HepG2 (cell line): Measurements from ENCODE around the gene TMEM270. TPM values are rescaled to one million over a fixed set of nuclear protein-coding genes. Genes with fewer than 3 reads are reported as not detected.

Experiments
- ATAC-seq: fragments of 200-7000 bp; cut with Tn5 transposase; 3 replicates; pipeline ENCODE4 v1.9.1; 2020; ENCODE audit warnings: mild to moderate bottlenecking, moderate library complexity
- BruUV-seq: library from RNA; stranded (reverse); fragments of 400-500 nt; replicated peaks from 2 replicates; lab custom pipeline; 2021; lab: Mats Ljungman, UMichigan
- CTCF ChIA-PET: fragments of 300-600 bp; formaldehyde crosslinking; extraction: SDS; loops from one replicate; lab custom pipeline; 2021; ENCODE audit warnings: low total read pairs, inconsistent platforms, low intra/inter-chr PET ratio; lab: Yijun Ruan, JAX
- POLR2A ChIA-PET: fragments of 350-600 bp; sonication (Branson Sonifier 250); formaldehyde crosslinking; loops from one replicate; lab custom pipeline; 2020; ENCODE audit warnings: antibody characterized with exemption, inconsistent platforms; lab: Yijun Ruan, JAX
- DNase-seq: peaks from one replicate; pipeline ENCODE4 v3.0.0-alpha.2; 2015; ENCODE audit warnings: low spot score
- FAIRE-seq: peaks from 3 replicates; lab custom pipeline; 2011; peaks lifted over from hg19 to GRCh38; lab: Jason Lieb, UNC
- H2AFZ ChIP-seq: one replicate; pipeline ENCODE4 v1.6.1; 2011; ENCODE audit warnings: low read length, inconsistent platforms
- H3K27ac ChIP-seq: fragments of 300-600 bp; 3 replicates; pipeline ENCODE4 v1.8.0; 2011; ENCODE audit warnings: mixed run types, mild to moderate bottlenecking, mixed read lengths, low read length, inconsistent platforms; ENCODE audit not compliant: insufficient read depth; ENCODE audit errors: extremely low read length
- H3K27me3 ChIP-seq, 2 experiments: fragments of 200-600 bp in 1 of 2; 2 replicates in 1 of 2; 3 replicates in 1 of 2; pipeline versions ENCODE4 v1.6.0 to v1.8.0; 2011; ENCODE audit warnings: low read length in 2 of 2, mild to moderate bottlenecking in 2 of 2, moderate library complexity in 2 of 2, inconsistent platforms in 1 of 2; ENCODE audit not compliant: insufficient read depth in 2 of 2, control insufficient read depth in 1 of 2
- H3K36me3 ChIP-seq, 2 experiments: fragments of 200-600 bp in 1 of 2; replicated peaks in 1 of 2; 2 replicates in 1 of 2; 3 replicates in 1 of 2; pipeline versions ENCODE4 v1.5.1 to v1.8.0; 2011; ENCODE audit warnings: low read length in 2 of 2, inconsistent platforms in 1 of 2; ENCODE audit not compliant: insufficient read depth in 2 of 2, control insufficient read depth in 1 of 2
- H3K4me1 ChIP-seq: 2 replicates; pipeline ENCODE4 v1.5.1; 2012; ENCODE audit warnings: low read length, inconsistent platforms; ENCODE audit not compliant: insufficient read depth
- H3K4me2 ChIP-seq: 2 replicates; pipeline ENCODE4 v1.6.0; 2011; ENCODE audit warnings: low read depth, low read length, inconsistent platforms
- H3K4me3 ChIP-seq, 3 experiments: fragments of 200-600 bp in 1 of 3; sonication (generic), shearing (Covaris generic) in 1 of 3; replicated peaks in 1 of 3; 2 replicates each; pipeline ENCODE4 v1.5.1; 2011 to 2016; ENCODE audit warnings: low read length in 3 of 3, inconsistent platforms in 2 of 3, low read depth in 2 of 3, mild to moderate bottlenecking in 2 of 3, control low read depth in 1 of 3, mixed read lengths in 1 of 3; ENCODE audit not compliant: insufficient read depth in 1 of 3
- H3K79me2 ChIP-seq: one replicate; pipeline ENCODE4 v1.6.1; 2011; ENCODE audit warnings: low read length, inconsistent platforms; ENCODE audit not compliant: insufficient read depth
- H3K9ac ChIP-seq: 2 replicates; pipeline ENCODE4 v1.6.0; 2011; ENCODE audit warnings: mild to moderate bottlenecking, low read depth, low read length, inconsistent platforms; ENCODE audit not compliant: insufficient read depth
- H3K9me3 ChIP-seq: 2 replicates; pipeline ENCODE4 v1.5.1; 2012; ENCODE audit warnings: mild to moderate bottlenecking, low read length
- H4K20me1 ChIP-seq: 2 replicates; pipeline ENCODE4 v1.6.0; 2011; ENCODE audit warnings: inconsistent platforms, mild to moderate bottlenecking, low read length, moderate library complexity; ENCODE audit not compliant: insufficient read depth
- GLI4 ChIP-seq: sonication (generic); formaldehyde crosslinking; IDR thresholded peaks from 2 replicates; pipeline ENCODE4 v1.5.1; 2020; ENCODE audit warnings: missing genetic modification reagents, mild to moderate bottlenecking, moderate library complexity, borderline replicate concordance
- HOXA5 ChIP-seq: sonication (generic); formaldehyde crosslinking; IDR thresholded peaks from 2 replicates; pipeline ENCODE4 v1.4.0; 2020; ENCODE audit warnings: missing genetic modification reagents
- KLF12 ChIP-seq: sonication (generic); formaldehyde crosslinking; IDR thresholded peaks from 2 replicates; pipeline ENCODE4 v1.4.0; 2020; ENCODE audit warnings: missing genetic modification reagents, borderline replicate concordance
- KLF6 ChIP-seq: IDR thresholded peaks from 2 replicates; pipeline ENCODE4 v1.8.0; 2016; ENCODE audit warnings: missing biosample characterization, missing genetic modification reagents
- NAIF1 ChIP-seq: sonication (generic); formaldehyde crosslinking; IDR thresholded peaks from 2 replicates; pipeline ENCODE4 v1.5.0; 2020; ENCODE audit warnings: mild to moderate bottlenecking, missing genetic modification reagents, borderline replicate concordance
- NR2F6 ChIP-seq, 2 experiments: IDR thresholded peaks; 2 replicates each; pipeline ENCODE4 v1.6.1; 2016; ENCODE audit warnings: antibody characterized with exemption in 1 of 2, mild to moderate bottlenecking in 1 of 2
- THAP9 ChIP-seq: sonication (generic); formaldehyde crosslinking; IDR thresholded peaks from 2 replicates; pipeline ENCODE4; 2020; ENCODE audit warnings: missing genetic modification reagents, mild to moderate bottlenecking, borderline replicate concordance
- TOE1 ChIP-seq: sonication (generic); formaldehyde crosslinking; IDR thresholded peaks from 2 replicates; pipeline ENCODE4 v1.4.0; 2020; ENCODE audit warnings: mild to moderate bottlenecking, missing genetic modification reagents
- ZEB1 ChIP-seq: IDR thresholded peaks from 2 replicates; pipeline ENCODE4 v1.6.1; 2012; ENCODE audit warnings: mild to moderate bottlenecking, low read depth, inconsistent platforms; ENCODE audit not compliant: insufficient replicate concordance
- ZHX2 ChIP-seq, 2 experiments: sonication (generic) in 1 of 2; formaldehyde crosslinking in 1 of 2; IDR thresholded peaks; 2 replicates each; pipeline versions ENCODE4 v1.6.1 to v1.9.0; 2014 to 2022; ENCODE audit warnings: antibody characterized with exemption in 1 of 2, borderline replicate concordance in 1 of 2, inconsistent platforms in 1 of 2, low read depth in 1 of 2, missing genetic modification reagents in 1 of 2
- ZIK1 ChIP-seq: sonication (generic); formaldehyde crosslinking; IDR thresholded peaks from 2 replicates; pipeline ENCODE4 v1.5.0; 2020; ENCODE audit warnings: mild to moderate bottlenecking, low read depth, missing genetic modification reagents, borderline replicate concordance
- ZNF777 ChIP-seq: sonication (generic); formaldehyde crosslinking; IDR thresholded peaks from 2 replicates; pipeline ENCODE4 v1.4.0; 2020; ENCODE audit warnings: missing genetic modification reagents
- WGBS: methylation state at CpG from one replicate; pipeline ENCODE4 v1.1.6; 2017; ENCODE audit warnings: low lambda C conversion rate; 5-methylcytosine and 5-hydroxymethylcytosine counted together
- in situ Hi-C: cut with HindIII; loops from 2 replicates; pipeline ENCODE4 v1.10.0; 2017; ENCODE audit warnings: low pct_unique_long_range_greater_than_20kb; ENCODE audit not compliant: extremely low pct_ligation_motif_present
- intact Hi-C: fragments of 100-400 bp; cut with micrococcal nuclease; formaldehyde crosslinking; loops from one replicate; pipeline ENCODE4 v1.10.0; 2022; ENCODE audit not compliant: unreplicated experiment
- polyA plus RNA-seq, 8 experiments: library from polyadenylated mRNA; depleted of rRNA in 3 of 8; stranded (reverse) in 7 of 8; unstranded in 1 of 8; fragments of >200 nt; fragmentation: Illumina TruSeq in 4 of 8; extraction: Trizol in 4 of 8; gene quantifications; 2 replicates each; pipeline versions ENCODE4 v1.2.1 to v1.2.3, GENCODE V29; 2011 to 2016; ENCODE audit warnings: low read depth in 4 of 8, missing spikeins in 1 of 8, mixed read lengths in 1 of 8; ENCODE audit not compliant: insufficient read depth in 1 of 8
- total RNA-seq, 5 experiments: library from RNA; depleted of rRNA; stranded (reverse); fragments of >200 nt; fragmentation: Illumina TruSeq; extraction: Trizol; gene quantifications; 2 replicates each; pipeline ENCODE4 v1.2.3, GENCODE V29; 2016; ENCODE audit warnings: low read depth in 1 of 5
- TF ChIP-seq, protein P1 (sequence below): sonication (generic); formaldehyde crosslinking; conservative IDR thresholded peaks from 2 replicates; pipeline ENCODE4 v1.8.1; 2023; ENCODE audit warnings: missing genetic modification reagents

TMEM270 gene
- total and polyA plus RNA-seq, 2 of the 13 experiments (the other 11 are each of a cell fraction or from before 2014, with no cell fraction given), result not detected

DNA sequence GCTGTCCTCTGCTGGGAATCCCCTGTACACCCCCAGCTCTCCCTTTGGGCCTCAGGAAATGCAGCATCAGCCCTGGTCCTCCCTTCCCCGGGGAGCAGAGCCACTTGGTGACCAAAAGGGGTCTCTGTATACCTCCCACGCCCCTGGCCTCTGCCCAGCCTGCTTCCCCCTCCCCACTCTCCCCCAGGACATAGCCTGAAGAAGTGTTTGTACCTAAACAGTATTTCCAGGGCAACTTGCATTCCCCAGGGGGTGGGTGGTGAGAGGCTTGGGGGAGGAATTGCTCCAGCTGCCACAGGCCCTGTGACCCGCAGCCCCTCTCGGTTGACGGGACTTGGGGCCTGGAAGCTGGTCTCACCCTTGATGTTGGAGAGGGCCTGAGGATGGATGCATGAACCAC is 39.3 kb downstream of the TMEM270 start (continued):
- TF ChIP-seq THAP9 (CRISPR knock-in tag) (no peak), KLF12 (CRISPR knock-in tag) (no peak), ZNF777 (no peak), ZIK1 (no peak)

DNA sequence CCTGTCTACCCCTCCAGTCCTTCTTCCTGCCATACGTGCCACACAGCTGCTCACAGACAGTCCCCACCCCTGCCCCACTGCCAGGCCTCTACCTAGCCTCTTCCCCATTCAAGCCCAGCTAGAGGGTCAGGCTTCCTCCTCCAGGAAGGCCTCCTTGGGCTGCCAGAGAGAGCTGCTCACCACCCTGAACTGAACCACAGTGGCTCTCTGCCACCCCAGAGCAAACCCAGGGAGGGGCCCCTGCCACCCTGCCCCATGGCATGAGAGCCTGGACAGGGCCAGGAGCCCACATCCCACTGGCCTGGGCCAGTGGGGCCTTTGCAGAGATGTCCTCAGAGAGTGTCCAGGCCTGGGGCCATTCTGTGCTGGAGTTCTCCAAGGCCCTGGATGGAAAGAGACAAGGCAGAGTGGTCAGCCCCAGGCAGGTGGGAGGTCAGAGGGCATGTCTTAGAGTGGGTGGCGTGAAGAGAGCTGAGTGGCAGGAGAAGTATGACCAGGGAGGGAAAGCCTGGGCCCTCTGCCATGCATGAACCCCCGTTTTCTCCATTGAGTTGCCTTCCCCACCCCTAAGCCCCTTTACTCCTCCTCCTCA is 40.4 kb downstream of the TMEM270 start:
- H3K79me2 ChIP-seq, result no peaks in the 10 kb centered on the region
- CTCF ChIA-PET, result no interaction called here
- POLR2A ChIA-PET, result no interaction called here
- H3K9ac ChIP-seq, result no peak overlapping the region
- 0% methylated on average over 2 of the region's 3 CpGs for WGBS
- no peak overlapping the region for H3K4me2 ChIP-seq
- in situ Hi-C loops, result no loop called here
- intact Hi-C loops, result no loop called here
- H3K4me1 ChIP-seq, result no peaks in the 10 kb centered on the region
- FAIRE-seq (no peak), ATAC-seq (no peak), DNase-seq (no peak)
- no peak overlapping the region for H2AFZ ChIP-seq
- no peaks in the 10 kb centered on the region for H3K36me3 ChIP-seq
- H3K4me3 ChIP-seq, result no peak overlapping the region
- BruUV-seq, result no TSS peak
- no peak overlapping the region for H3K27ac ChIP-seq
- no peaks in the 10 kb centered on the region for H4K20me1 ChIP-seq
- no peaks in the 10 kb centered on the region for H3K9me3 ChIP-seq
- peaks cover 4 to 33% of the 10 kb centered on the region in 2 experiments; a peak in 4 of 5 replicates for H3K27me3 ChIP-seq
- TF ChIP-seq NR2F6 (IDR thresholded peaks at IDR 0.05) (no peak), NR2F6 (CRISPR knock-in tag; IDR thresholded peaks at IDR 0.05) (no peak), GLI4 (CRISPR knock-in tag) (no peak), ZEB1 (no peak), TOE1 (CRISPR knock-in tag) (no peak), KLF6 (CRISPR knock-in tag) (no peak), NAIF1 (CRISPR knock-in tag) (no peak), ZHX2 (IDR thresholded peaks at IDR 0.05; ENCODE audit: low read depth) (no peak), ZHX2 (CRISPR knock-in tag; IDR thresholded peaks at IDR 0.05; ENCODE audit: borderline replicate concordance) (no peak), HOXA5 (CRISPR knock-in tag) (no peak)
- TF ChIP-seq, protein P1, sequence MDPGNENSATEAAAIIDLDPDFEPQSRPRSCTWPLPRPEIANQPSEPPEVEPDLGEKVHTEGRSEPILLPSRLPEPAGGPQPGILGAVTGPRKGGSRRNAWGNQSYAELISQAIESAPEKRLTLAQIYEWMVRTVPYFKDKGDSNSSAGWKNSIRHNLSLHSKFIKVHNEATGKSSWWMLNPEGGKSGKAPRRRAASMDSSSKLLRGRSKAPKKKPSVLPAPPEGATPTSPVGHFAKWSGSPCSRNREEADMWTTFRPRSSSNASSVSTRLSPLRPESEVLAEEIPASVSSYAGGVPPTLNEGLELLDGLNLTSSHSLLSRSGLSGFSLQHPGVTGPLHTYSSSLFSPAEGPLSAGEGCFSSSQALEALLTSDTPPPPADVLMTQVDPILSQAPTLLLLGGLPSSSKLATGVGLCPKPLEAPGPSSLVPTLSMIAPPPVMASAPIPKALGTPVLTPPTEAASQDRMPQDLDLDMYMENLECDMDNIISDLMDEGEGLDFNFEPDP (CRISPR knock-in tag), result no peak
